ENCODE measurements around the gene BBS9.

BBS9 gene

GRCh38 chr7:33192695-33193291 is 63.4 kb downstream of the BBS9 start:
- Histone ChIP-seq H3K4me3 (ENCODE audit: insufficient read depth, low read depth, low read length) (no peak overlapping the region), H3K36me3 (ENCODE audit: control insufficient read depth, insufficient read depth, low read length) (no peaks in the 10 kb centered on the region), H3K27me3 (ENCODE audit: control insufficient read depth, insufficient read depth, low read length, poor library complexity, severe bottlenecking) (no peaks in the 10 kb centered on the region), H3K27ac (ENCODE audit: insufficient read depth, low read depth, low read length, poor library complexity, severe bottlenecking) (no peak overlapping the region), H3K4me1 (ENCODE audit: control insufficient read depth, insufficient read depth, low read length) (no peaks in the 10 kb centered on the region), H3K9me3 (ENCODE audit: control insufficient read depth, low read length) (no peaks in the 10 kb centered on the region)
- 86 to 92% methylated on average over 2 of the region's 2 CpGs for WGBS, 2 experiments

GRCh38 chr7:33193308-33193864 is 64.0 kb downstream of the BBS9 start:
- Histone ChIP-seq H3K9me3 (ENCODE audit: control insufficient read depth, low read length) (no peaks in the 10 kb centered on the region), H3K36me3 (ENCODE audit: control insufficient read depth, insufficient read depth, low read length) (no peaks in the 10 kb centered on the region), H3K27me3 (ENCODE audit: control insufficient read depth, insufficient read depth, low read length, poor library complexity, severe bottlenecking) (no peaks in the 10 kb centered on the region), H3K27ac (ENCODE audit: insufficient read depth, low read depth, low read length, poor library complexity, severe bottlenecking) (no peak overlapping the region), H3K4me3 (ENCODE audit: insufficient read depth, low read depth, low read length) (no peak overlapping the region), H3K4me1 (ENCODE audit: control insufficient read depth, insufficient read depth, low read length) (no peaks in the 10 kb centered on the region)
- WGBS, 2 experiments, result 83 to 97% methylated on average over 3 of the region's 3 CpGs

GRCh38 chr7:33195264-33195663 is 65.9 kb downstream of the BBS9 start:
- no peaks in the 10 kb centered on the region for H3K27me3 ChIP-seq (ENCODE audit: control insufficient read depth, insufficient read depth, low read length, poor library complexity, severe bottlenecking)
- H3K27ac ChIP-seq (ENCODE audit: insufficient read depth, low read depth, low read length, poor library complexity, severe bottlenecking), result no peak overlapping the region
- H3K4me3 ChIP-seq (ENCODE audit: insufficient read depth, low read depth, low read length), result no peak overlapping the region
- no peaks in the 10 kb centered on the region for H3K4me1 ChIP-seq (ENCODE audit: control insufficient read depth, insufficient read depth, low read length)
- WGBS, 2 experiments, result 100% methylated on average over 1 of the region's 2 CpGs; no CpG with 5 or more reads in 1 of the 2 experiments
- no peaks in the 10 kb centered on the region for H3K9me3 ChIP-seq (ENCODE audit: control insufficient read depth, low read length)
- H3K36me3 ChIP-seq (ENCODE audit: control insufficient read depth, insufficient read depth, low read length), result no peaks in the 10 kb centered on the region

- H3K4me1 ChIP-seq (ENCODE audit: control insufficient read depth, insufficient read depth, low read length), result no peaks in the 10 kb centered on the region
- WGBS, 2 experiments, result 96 to 97% methylated on average over 2 of the region's 2 CpGs
- no peak overlapping the region for H3K27ac ChIP-seq (ENCODE audit: insufficient read depth, low read depth, low read length, poor library complexity, severe bottlenecking)
- H3K27me3 ChIP-seq (ENCODE audit: control insufficient read depth, insufficient read depth, low read length, poor library complexity, severe bottlenecking), result no peaks in the 10 kb centered on the region
- no peaks in the 10 kb centered on the region for H3K9me3 ChIP-seq (ENCODE audit: control insufficient read depth, low read length)
- H3K36me3 ChIP-seq (ENCODE audit: control insufficient read depth, insufficient read depth, low read length), result no peaks in the 10 kb centered on the region
- H3K4me3 ChIP-seq (ENCODE audit: insufficient read depth, low read depth, low read length), result no peak overlapping the region
Measured at GRCh38 chr7:33196221-33196620, 66.9 kb downstream of the BBS9 start.

- Histone ChIP-seq H3K27me3 (ENCODE audit: control insufficient read depth, insufficient read depth, low read length, poor library complexity, severe bottlenecking) (no peaks in the 10 kb centered on the region), H3K4me3 (ENCODE audit: insufficient read depth, low read depth, low read length) (no peak overlapping the region), H3K27ac (ENCODE audit: insufficient read depth, low read depth, low read length, poor library complexity, severe bottlenecking) (no peak overlapping the region), H3K4me1 (ENCODE audit: control insufficient read depth, insufficient read depth, low read length) (no peaks in the 10 kb centered on the region), H3K36me3 (ENCODE audit: control insufficient read depth, insufficient read depth, low read length) (no peaks in the 10 kb centered on the region), H3K9me3 (ENCODE audit: control insufficient read depth, low read length) (no peaks in the 10 kb centered on the region)
- 80% methylated on average over 1 of the region's 1 CpG; no CpG with 5 or more reads in 1 of the 2 experiments for WGBS, 2 experiments
Measured at GRCh38 chr7:33200282-33200681, 70.9 kb downstream of the BBS9 start.

- WGBS, 2 experiments, result 87 to 94% methylated on average over 2 of the region's 2 CpGs
- no peaks in the 10 kb centered on the region for H3K9me3 ChIP-seq (ENCODE audit: control insufficient read depth, low read length)
- H3K4me1 ChIP-seq (ENCODE audit: control insufficient read depth, insufficient read depth, low read length), result no peaks in the 10 kb centered on the region
Measured at GRCh38 chr7:33201821-33202220, 72.5 kb downstream of the BBS9 start.

GRCh38 chr7:33210958-33211357 is 81.6 kb downstream of the BBS9 start:
- WGBS, 2 experiments, result 100% methylated on average over 1 of the region's 1 CpG; no CpG with 5 or more reads in 1 of the 2 experiments
- Histone ChIP-seq H3K36me3 (ENCODE audit: control insufficient read depth, insufficient read depth, low read length) (no peaks in the 10 kb centered on the region), H3K4me3 (ENCODE audit: insufficient read depth, low read depth, low read length) (no peak overlapping the region), H3K9me3 (ENCODE audit: control insufficient read depth, low read length) (no peaks in the 10 kb centered on the region), H3K27me3 (ENCODE audit: control insufficient read depth, insufficient read depth, low read length, poor library complexity, severe bottlenecking) (no peaks in the 10 kb centered on the region), H3K4me1 (ENCODE audit: control insufficient read depth, insufficient read depth, low read length) (no peaks in the 10 kb centered on the region), H3K27ac (ENCODE audit: insufficient read depth, low read depth, low read length, poor library complexity, severe bottlenecking) (no peak overlapping the region)

More at GRCh38 chr7:33201821-33202220, 72.5 kb downstream of the BBS9 start:
- no peak overlapping the region for H3K27ac ChIP-seq (ENCODE audit: insufficient read depth, low read depth, low read length, poor library complexity, severe bottlenecking)
- H3K36me3 ChIP-seq (ENCODE audit: control insufficient read depth, insufficient read depth, low read length), result no peaks in the 10 kb centered on the region
- H3K4me3 ChIP-seq (ENCODE audit: insufficient read depth, low read depth, low read length), result no peak overlapping the region
- no peaks in the 10 kb centered on the region for H3K27me3 ChIP-seq (ENCODE audit: control insufficient read depth, insufficient read depth, low read length, poor library complexity, severe bottlenecking)

- Histone ChIP-seq H3K4me3 (ENCODE audit: insufficient read depth, low read depth, low read length) (no peak overlapping the region), H3K27me3 (ENCODE audit: control insufficient read depth, insufficient read depth, low read length, poor library complexity, severe bottlenecking) (no peaks in the 10 kb centered on the region), H3K27ac (ENCODE audit: insufficient read depth, low read depth, low read length, poor library complexity, severe bottlenecking) (no peak overlapping the region), H3K9me3 (ENCODE audit: control insufficient read depth, low read length) (no peaks in the 10 kb centered on the region), H3K4me1 (ENCODE audit: control insufficient read depth, insufficient read depth, low read length) (no peaks in the 10 kb centered on the region), H3K36me3 (ENCODE audit: control insufficient read depth, insufficient read depth, low read length) (no peaks in the 10 kb centered on the region)
- 74% methylated on average over 2 of the region's 2 CpGs; no CpG with 5 or more reads in 1 of the 2 experiments for WGBS, 2 experiments
Measured at GRCh38 chr7:33212144-33212543, 82.8 kb downstream of the BBS9 start.

- no peak overlapping the region for H3K27ac ChIP-seq (ENCODE audit: insufficient read depth, low read depth, low read length, poor library complexity, severe bottlenecking)
- WGBS, 2 experiments, result 86 to 100% methylated on average over 1 of the region's 1 CpG
- H3K4me1 ChIP-seq (ENCODE audit: control insufficient read depth, insufficient read depth, low read length), result no peaks in the 10 kb centered on the region
- no peaks in the 10 kb centered on the region for H3K27me3 ChIP-seq (ENCODE audit: control insufficient read depth, insufficient read depth, low read length, poor library complexity, severe bottlenecking)
- no peaks in the 10 kb centered on the region for H3K36me3 ChIP-seq (ENCODE audit: control insufficient read depth, insufficient read depth, low read length)
- no peak overlapping the region for H3K4me3 ChIP-seq (ENCODE audit: insufficient read depth, low read depth, low read length)
- H3K9me3 ChIP-seq (ENCODE audit: control insufficient read depth, low read length), result no peaks in the 10 kb centered on the region
Measured at GRCh38 chr7:33215992-33216391, 86.6 kb downstream of the BBS9 start.

GRCh38 chr7:33217595-33217994 is 88.2 kb downstream of the BBS9 start:
- 92 to 98% methylated on average over 2 to 3 of the region's 4 CpGs for WGBS, 2 experiments
- Histone ChIP-seq H3K27ac (ENCODE audit: insufficient read depth, low read depth, low read length, poor library complexity, severe bottlenecking) (no peak overlapping the region), H3K36me3 (ENCODE audit: control insufficient read depth, insufficient read depth, low read length) (no peaks in the 10 kb centered on the region), H3K4me3 (ENCODE audit: insufficient read depth, low read depth, low read length) (no peak overlapping the region), H3K9me3 (ENCODE audit: control insufficient read depth, low read length) (no peaks in the 10 kb centered on the region), H3K4me1 (ENCODE audit: control insufficient read depth, insufficient read depth, low read length) (no peaks in the 10 kb centered on the region), H3K27me3 (ENCODE audit: control insufficient read depth, insufficient read depth, low read length, poor library complexity, severe bottlenecking) (no peaks in the 10 kb centered on the region)

Measured in ectodermal cell (in vitro differentiated cells).